Pancreas (tissue), 10 donors: Measurements from ENCODE around the gene TBC1D8. TPM values are rescaled to one million over a fixed set of nuclear protein-coding genes. Genes with fewer than 3 reads are reported as not detected.

ENCODE experiments used
- ATAC-seq, 4 donors: fragments of 200-7000 bp; cut with Tn5 transposase; one replicate each; pipeline versions ENCODE4 v1.8.0 to v1.9.1; 2020; ENCODE audit warnings: mild to moderate bottlenecking in 4 of 4, moderate library complexity in 4 of 4
- DNase-seq, 6 donors: peaks; one replicate each; pipeline ENCODE4 v3.0.0-alpha.2; 2020
- FAIRE-seq: peaks from 2 replicates; lab custom pipeline; 2012; peaks lifted over from hg19 to GRCh38; lab: Jason Lieb, UNC
- H3K27ac ChIP-seq, 4 donors: fragments of 200-600 bp; sonication (generic); 1 replicate in 3 of 4; 2 replicates in 1 of 4; pipeline versions ENCODE4 v1.5.0 to v1.8.0; 2020
- H3K27me3 ChIP-seq, 4 donors: fragments of 200-600 bp; one replicate each; pipeline ENCODE4 v1.8.0; 2021
- H3K36me3 ChIP-seq, 3 donors: fragments of 200-600 bp; sonication (generic) in 1 of 3; one replicate each; pipeline versions ENCODE4 v1.5.0 to v1.8.0; 2020 to 2021
- H3K4me1 ChIP-seq, 3 donors: fragments of 200-600 bp; one replicate each; pipeline ENCODE4 v1.8.0; 2021
- H3K4me3 ChIP-seq, 4 donors: fragments of 200-600 bp; sonication (generic) in 2 of 4; one replicate each; pipeline versions ENCODE4 v1.5.0 to v1.8.0; 2020 to 2021
- H3K9me3 ChIP-seq, 4 donors: fragments of 200-600 bp; one replicate each; pipeline ENCODE4 v1.8.0; 2021
- CTCF ChIP-seq, 4 donors: fragments of 200-600 bp; sonication (generic) in 3 of 4; IDR thresholded peaks; one replicate each; pipeline versions ENCODE4 v1.5.0 to v1.8.0; 2021; ENCODE audit warnings: antibody characterized with exemption in 4 of 4
- WGBS, 2 donors: extraction: QIAGEN DNeasy Blood & Tissue Kit; methylation state at CpG; one replicate each; pipeline ENCODE4 v1.1.7; 2013; 5-methylcytosine and 5-hydroxymethylcytosine counted together
- intact Hi-C, 3 donors: fragments of 100-400 bp; cut with DNase I; formaldehyde crosslinking; loops; one replicate each; pipeline versions ENCODE4 v1.11.1 to v1.14.2; 2022
- polyA plus RNA-seq, 2 donors: library from polyadenylated mRNA; stranded (reverse); fragments of 200-250 nt; gene quantifications; one replicate each; pipeline ENCODE4 v1.2.3, GENCODE V29; 2013
- total RNA-seq, 6 donors: library from RNA; stranded (reverse); fragmentation: NEBNext Ultra II Directional in 4 of 6; extraction: Animal tissue kit (Norgen Biotek cat#: 25700) in 4 of 6; gene quantifications; one replicate each; pipeline versions ENCODE4 v1.2.1 to v1.2.4, GENCODE V29; 2021 to 2023
- donor health status: healthy with polysubstance abuse.
- donor health status: DM: no; HTN: no; CAD: no; lungs with moderate emphysema.
- donor health status: DM: no; HTN: no; CAD: no.
- donor health status: control.
- donor health status: control.
- donor health status: Bipolar disorder and iron deficiency.
- donor health status: DM: yes; HTN: yes; CAD: no.
- donor health status: DM: no; HTN: no; CAD: no.
- donor health status: DM: no; HTN: no; CAD: no.
- donor health status: DM: yes; HTN: yes; CAD: no.

The TBC1D8 gene
- total and polyA plus RNA-seq, 8 donors = 21.3 to 46.2 (median 35.0) TPM

GRCh38 chr2:101047075-101047766 is 104.0 kb downstream of the TBC1D8 start:
- Histone ChIP-seq H3K4me3 (no peak overlapping the region), H3K27me3 (no peaks in the 10 kb centered on the region), H3K27ac (peak overlapping the region in 3 of 4 donors; percentile 20 to 70 (median 53)), H3K4me1 (peaks cover 6 to 14% (median 7%) of the 10 kb centered on the region in 3 donors), H3K36me3 (peaks cover 0 to 13% (median 0%) of the 10 kb centered on the region in 3 donors), H3K9me3 (no peaks in the 10 kb centered on the region)
- DNase-seq (peak in 4 of 6 donors; percentile 54 to 83 (median 68)), ATAC-seq (peak; percentile 87 to 91 (median 89)), FAIRE-seq (no peak)
- intact Hi-C loops = no loop called here
- TF ChIP-seq CTCF (IDR thresholded peaks at IDR 0.05) = no peak
- WGBS, 2 donors = 71 to 72% methylated on average over 12 of the region's 12 CpGs

GRCh38 chr2:101045330-101045729 is 105.9 kb downstream of the TBC1D8 start:
- 93 to 97% methylated on average over 10 of the region's 10 CpGs for WGBS, 2 donors
- TF ChIP-seq CTCF (IDR thresholded peaks at IDR 0.05) = no peak
- ATAC-seq = no peak
- FAIRE-seq = no peak
- no peak for DNase-seq
- no peak overlapping the region for H3K27ac ChIP-seq
- no peaks in the 10 kb centered on the region for H3K9me3 ChIP-seq
- H3K36me3 ChIP-seq = peaks cover 0 to 17% (median 0%) of the 10 kb centered on the region in 3 donors
- intact Hi-C loops = no loop called here
- peaks cover 6 to 14% (median 7%) of the 10 kb centered on the region in 3 donors for H3K4me1 ChIP-seq
- H3K4me3 ChIP-seq = no peak overlapping the region
- H3K27me3 ChIP-seq = no peaks in the 10 kb centered on the region

- FAIRE-seq = no peak
- 81 to 97% methylated on average over 4 of the region's 4 CpGs for WGBS, 2 donors
- TF ChIP-seq CTCF (IDR thresholded peaks at IDR 0.05) = no peak
- Histone ChIP-seq H3K4me3 (no peak overlapping the region), H3K4me1 (no peaks in the 10 kb centered on the region), H3K27me3 (no peaks in the 10 kb centered on the region), H3K27ac (no peak overlapping the region), H3K36me3 (peaks cover 0 to 39% (median 17%) of the 10 kb centered on the region in 3 donors), H3K9me3 (no peaks in the 10 kb centered on the region)
- no peak for DNase-seq
- ATAC-seq = peak in 1 of 4 donors; percentile 34
- intact Hi-C loops = no loop called here
These were observed 109.8 kb downstream of the TBC1D8 start for GRCh38 chr2:101041413-101041812.

- H3K27ac ChIP-seq = no peak overlapping the region
- H3K4me1 ChIP-seq = no peaks in the 10 kb centered on the region
- no peaks in the 10 kb centered on the region for H3K27me3 ChIP-seq
- ATAC-seq = peak in 1 of 4 donors; percentile 11
- no peak for DNase-seq
- no peak for FAIRE-seq
- H3K4me3 ChIP-seq = no peak overlapping the region
- peaks cover 0 to 44% (median 20%) of the 10 kb centered on the region in 3 donors for H3K36me3 ChIP-seq
- 92 to 93% methylated on average over 6 of the region's 6 CpGs for WGBS, 2 donors
- intact Hi-C loops = no loop called here
- no peaks in the 10 kb centered on the region for H3K9me3 ChIP-seq
- TF ChIP-seq CTCF (IDR thresholded peaks at IDR 0.05) = no peak
These were observed 110.4 kb downstream of the TBC1D8 start for GRCh38 chr2:101040761-101041160.

- H3K4me3 ChIP-seq = no peak overlapping the region
- no peak for TF ChIP-seq CTCF (IDR thresholded peaks at IDR 0.05)
- H3K9me3 ChIP-seq = no peaks in the 10 kb centered on the region
- WGBS, 2 donors = 86 to 88% methylated on average over 13 of the region's 13 CpGs
- ATAC-seq (no peak), FAIRE-seq (no peak), DNase-seq (no peak)
- H3K4me1 ChIP-seq = no peaks in the 10 kb centered on the region
- H3K27ac ChIP-seq = no peak overlapping the region
- peaks cover 0 to 51% (median 27%) of the 10 kb centered on the region in 3 donors for H3K36me3 ChIP-seq
- no peaks in the 10 kb centered on the region for H3K27me3 ChIP-seq
- intact Hi-C loops = no loop called here
These were observed 111.1 kb downstream of the TBC1D8 start for GRCh38 chr2:101040072-101040471.
